Gastroesophageal sphincter (tissue), 3 donors: Measurements from ENCODE around the gene TBL1XR1.

Experiments used
- EP300 ChIP-seq: sonication (generic); formaldehyde crosslinking; IDR thresholded peaks from one replicate; pipeline ENCODE4 v1.6.1; 2017; ENCODE audit warnings: antibody characterized with exemption, mild to moderate bottlenecking
- POLR2A ChIP-seq, 2 donors: fragments of 450-650 bp; IDR thresholded peaks; one replicate each; pipeline ENCODE4 v1.6.1; 2017; ENCODE audit warnings: antibody characterized with exemption in 2 of 2, mild to moderate bottlenecking in 2 of 2, moderate library complexity in 1 of 2
- TF ChIP-seq, protein P1 (sequence below), 4 experiments: fragments of 200-600 bp in 2 of 4; fragments of 450-650 bp in 2 of 4; sonication (generic) in 1 of 4; IDR thresholded peaks; one replicate each; pipeline ENCODE4 v1.5.1; 2017 to 2019; ENCODE audit warnings: antibody characterized with exemption in 4 of 4, mild to moderate bottlenecking in 2 of 4, moderate library complexity in 2 of 4

GRCh38 chr3:177234121-177234520 is 36.8 kb upstream of the TBL1XR1 start:
- TF ChIP-seq, protein P1, sequence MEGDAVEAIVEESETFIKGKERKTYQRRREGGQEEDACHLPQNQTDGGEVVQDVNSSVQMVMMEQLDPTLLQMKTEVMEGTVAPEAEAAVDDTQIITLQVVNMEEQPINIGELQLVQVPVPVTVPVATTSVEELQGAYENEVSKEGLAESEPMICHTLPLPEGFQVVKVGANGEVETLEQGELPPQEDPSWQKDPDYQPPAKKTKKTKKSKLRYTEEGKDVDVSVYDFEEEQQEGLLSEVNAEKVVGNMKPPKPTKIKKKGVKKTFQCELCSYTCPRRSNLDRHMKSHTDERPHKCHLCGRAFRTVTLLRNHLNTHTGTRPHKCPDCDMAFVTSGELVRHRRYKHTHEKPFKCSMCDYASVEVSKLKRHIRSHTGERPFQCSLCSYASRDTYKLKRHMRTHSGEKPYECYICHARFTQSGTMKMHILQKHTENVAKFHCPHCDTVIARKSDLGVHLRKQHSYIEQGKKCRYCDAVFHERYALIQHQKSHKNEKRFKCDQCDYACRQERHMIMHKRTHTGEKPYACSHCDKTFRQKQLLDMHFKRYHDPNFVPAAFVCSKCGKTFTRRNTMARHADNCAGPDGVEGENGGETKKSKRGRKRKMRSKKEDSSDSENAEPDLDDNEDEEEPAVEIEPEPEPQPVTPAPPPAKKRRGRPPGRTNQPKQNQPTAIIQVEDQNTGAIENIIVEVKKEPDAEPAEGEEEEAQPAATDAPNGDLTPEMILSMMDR (IDR thresholded peaks at IDR 0.05), result no peak
- TF ChIP-seq EP300 (no peak), POLR2A (IDR thresholded peaks at IDR 0.05) (no peak)
